ENCODE measurements around the gene CTNNBIP1. TPM values are rescaled to one million over a fixed set of nuclear protein-coding genes. Genes with fewer than 3 reads are reported as not detected.

CTNNBIP1 gene
- total RNA-seq, 1 experiment from 2014 or later, result 31.4 TPM

- H3K27ac Mint-ChIP-seq (ENCODE audit: low read depth, unreplicated experiment), result no peak overlapping the region
- no TSS peak for BruUV-seq (replicated peaks)
- CTCF ChIA-PET, result interaction anchor here (1.1 to 1.3 kb wide), 2 partner anchors 9 to 12 kb away, joined by 3 to 7 read pairs; no protein-coding TSS in a partner anchor
These were observed 23.9 kb downstream of the CTNNBIP1 start for GRCh38 chr1:9886092-9886742.

DNA sequence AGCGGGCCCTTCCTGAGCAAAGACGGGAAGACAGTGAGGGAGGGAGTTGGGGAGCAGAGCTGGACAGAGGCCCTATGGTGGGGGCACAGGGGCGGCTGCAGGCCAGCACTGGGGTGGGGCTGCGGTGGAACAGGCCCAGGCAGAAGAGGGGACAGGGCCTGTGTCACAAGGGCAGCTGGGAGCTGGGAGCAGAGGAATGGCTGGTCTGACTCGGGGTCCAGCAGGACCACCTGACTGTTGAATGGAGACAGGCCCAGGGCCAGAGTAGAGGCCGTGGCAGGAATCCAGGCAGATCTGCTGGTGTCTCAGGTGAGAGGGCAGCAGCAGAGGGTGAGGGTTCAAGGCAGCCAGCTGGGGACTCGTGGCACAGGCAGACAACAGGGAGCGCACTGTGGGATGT, 25.3 kb downstream of the CTNNBIP1 start:
- peaks cover 24% of the 10 kb centered on the region for H3K4me1 Mint-ChIP-seq (ENCODE audit: insufficient read depth, unreplicated experiment)
- no peak overlapping the region for H3K27ac Mint-ChIP-seq (ENCODE audit: low read depth, unreplicated experiment)
- no peaks in the 10 kb centered on the region for H3K27me3 Mint-ChIP-seq (ENCODE audit: insufficient read depth, unreplicated experiment)
- H3K36me3 Mint-ChIP-seq (ENCODE audit: insufficient read depth, unreplicated experiment), result peaks cover 15% of the 10 kb centered on the region
- BruUV-seq (replicated peaks), result no TSS peak
- intact Hi-C loops (cut with micrococcal nuclease), result no loop called here
- DNase-seq (ENCODE audit: unreplicated experiment), result no peak
- H3K9me3 Mint-ChIP-seq (ENCODE audit: unreplicated experiment), result no peaks in the 10 kb centered on the region
- ChIA-PET POLR2A (no interaction called here), CTCF (interaction anchor here (0.6 to 0.7 kb wide), 3 partner anchors 13 to 1717 kb away, joined by 3 to 4 read pairs (median 3); no protein-coding TSS in a partner anchor)
- no peak for TF ChIP-seq CTCF (IDR thresholded peaks at IDR 0.05; ENCODE audit: unreplicated experiment)
- H3K4me3 Mint-ChIP-seq (ENCODE audit: unreplicated experiment), result no peak overlapping the region

More at GRCh38 chr1:9886092-9886742, 23.9 kb downstream of the CTNNBIP1 start:
- DNase-seq (ENCODE audit: unreplicated experiment), result no peak
- Mint-ChIP-seq H3K36me3 (ENCODE audit: insufficient read depth, unreplicated experiment) (peaks cover 21% of the 10 kb centered on the region), H3K4me1 (ENCODE audit: insufficient read depth, unreplicated experiment) (peaks cover 37% of the 10 kb centered on the region), H3K4me3 (ENCODE audit: unreplicated experiment) (no peak overlapping the region), H3K27me3 (ENCODE audit: insufficient read depth, unreplicated experiment) (no peaks in the 10 kb centered on the region), H3K9me3 (ENCODE audit: unreplicated experiment) (no peaks in the 10 kb centered on the region)
- no peak for TF ChIP-seq CTCF (IDR thresholded peaks at IDR 0.05; ENCODE audit: unreplicated experiment)
- POLR2A ChIA-PET, result no interaction called here
- intact Hi-C loops (cut with micrococcal nuclease), result no loop called here

DNA sequence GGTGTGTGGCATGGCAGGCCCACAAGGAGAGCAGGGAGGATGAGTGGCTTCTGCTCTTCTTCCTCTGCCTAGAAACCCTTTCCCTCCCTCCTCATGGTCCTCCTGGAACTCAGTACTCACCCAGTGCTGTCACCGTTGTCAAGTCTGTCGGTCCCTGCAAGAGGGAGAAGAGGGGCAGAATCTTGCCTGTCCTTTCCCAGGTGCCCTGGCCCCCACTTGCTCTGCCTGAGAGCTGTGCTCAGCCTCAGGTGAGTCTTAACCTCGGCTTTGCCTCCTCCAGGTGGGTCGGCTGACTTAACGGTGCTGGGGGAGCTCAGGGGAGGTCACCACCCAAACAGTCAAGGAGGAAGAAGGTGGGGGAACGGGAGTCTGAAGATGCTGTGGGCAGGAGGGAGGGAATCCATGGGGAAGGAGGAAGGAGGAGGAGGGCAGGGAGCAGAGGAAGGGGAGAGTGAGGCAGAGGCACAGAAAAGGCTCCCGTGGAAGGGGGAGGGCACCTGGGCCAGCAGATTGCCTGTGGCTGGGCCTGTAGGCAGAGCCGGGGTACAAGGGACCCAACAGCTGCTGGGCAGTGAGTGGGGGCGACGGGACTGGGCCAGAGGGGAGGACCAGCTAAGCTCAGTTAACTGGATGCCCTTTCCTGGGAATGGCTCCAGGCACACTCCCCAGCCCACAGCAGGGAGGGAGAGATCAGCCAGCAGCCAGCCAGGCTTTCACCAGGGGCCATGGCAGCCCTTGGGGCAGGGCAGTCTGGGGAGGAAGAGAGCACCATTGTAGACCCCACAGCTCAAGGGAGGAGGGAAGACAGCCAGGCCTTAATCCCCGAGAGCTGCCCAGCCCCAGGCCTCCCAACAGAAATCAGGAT, 26.3 kb downstream of the CTNNBIP1 start:
- H3K9me3 Mint-ChIP-seq (ENCODE audit: unreplicated experiment), result no peaks in the 10 kb centered on the region
- H3K4me3 Mint-ChIP-seq (ENCODE audit: unreplicated experiment), result no peak overlapping the region
- no peak for TF ChIP-seq CTCF (IDR thresholded peaks at IDR 0.05; ENCODE audit: unreplicated experiment)
- H3K4me1 Mint-ChIP-seq (ENCODE audit: insufficient read depth, unreplicated experiment), result peaks cover 18% of the 10 kb centered on the region
- intact Hi-C loops (cut with micrococcal nuclease), result no loop called here
- DNase-seq (ENCODE audit: unreplicated experiment), result no peak
- POLR2A ChIA-PET, result no interaction called here
- peaks cover 15% of the 10 kb centered on the region for H3K36me3 Mint-ChIP-seq (ENCODE audit: insufficient read depth, unreplicated experiment)
- CTCF ChIA-PET, result interaction anchor here (0.7 kb wide), 1 partner anchor 257 kb away, joined by 5 read pairs; no protein-coding TSS in a partner anchor
- no TSS peak for BruUV-seq (replicated peaks)
- H3K27ac Mint-ChIP-seq (ENCODE audit: low read depth, unreplicated experiment), result peak overlapping the region; percentile 14
- H3K27me3 Mint-ChIP-seq (ENCODE audit: insufficient read depth, unreplicated experiment), result no peaks in the 10 kb centered on the region

DNA sequence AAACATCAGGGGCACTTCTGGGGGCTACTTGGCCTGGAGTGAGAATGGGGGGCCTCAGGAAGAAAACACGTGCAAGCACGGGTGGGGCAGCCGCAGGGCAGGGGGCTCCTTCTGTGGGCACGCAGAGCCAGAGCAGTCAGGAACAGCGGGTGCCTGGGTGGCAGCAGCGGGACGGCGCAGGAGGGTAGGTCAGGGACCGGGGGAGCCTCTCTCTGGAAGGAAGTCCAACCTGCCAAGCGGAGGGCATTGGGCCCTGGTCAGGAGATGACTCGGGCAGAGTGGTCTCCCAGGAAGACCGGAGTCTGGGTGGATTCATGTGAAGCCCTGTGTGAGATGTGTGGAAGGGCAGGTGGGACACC, 27.1 kb downstream of the CTNNBIP1 start:
- Mint-ChIP-seq H3K4me3 (ENCODE audit: unreplicated experiment) (no peak overlapping the region), H3K27me3 (ENCODE audit: insufficient read depth, unreplicated experiment) (no peaks in the 10 kb centered on the region), H3K27ac (ENCODE audit: low read depth, unreplicated experiment) (peak overlapping the region; percentile 14), H3K36me3 (ENCODE audit: insufficient read depth, unreplicated experiment) (peaks cover 15% of the 10 kb centered on the region), H3K4me1 (ENCODE audit: insufficient read depth, unreplicated experiment) (peaks cover 26% of the 10 kb centered on the region), H3K9me3 (ENCODE audit: unreplicated experiment) (no peaks in the 10 kb centered on the region)
- ChIA-PET CTCF (interaction anchor here (1.4 kb wide), 1 partner anchor 55 kb away, joined by 4 read pairs; no protein-coding TSS in a partner anchor), POLR2A (interaction anchor here (1.5 kb wide), 1 partner anchor 28 kb away, joined by 5 read pairs; no protein-coding TSS in a partner anchor)
- no TSS peak for BruUV-seq (replicated peaks)
- TF ChIP-seq CTCF (IDR thresholded peaks at IDR 0.05; ENCODE audit: unreplicated experiment), result no peak
- intact Hi-C loops (cut with micrococcal nuclease), result no loop called here
- DNase-seq (ENCODE audit: unreplicated experiment), result no peak

Measured in MCF 10A (cell line).